Fibroblast of lung (primary cell): ENCODE data around the gene ADCK1. TPM values are rescaled to one million over a fixed set of nuclear protein-coding genes. Genes with fewer than 3 reads are reported as not detected.

Source experiments
- DNase-seq, 2 donors: peaks; one replicate each; pipeline versions ENCODE4 v3.0.0 to v3.0.0-alpha.2; 2010; ENCODE audit warnings: low read depth in 2 of 2
- H2AFZ ChIP-seq: 2 replicates; pipeline ENCODE4 v1.5.1; 2012; ENCODE audit warnings: low read length, control low read depth, inconsistent platforms
- H3K27ac ChIP-seq: 2 replicates; pipeline ENCODE4 v1.5.1; 2011; ENCODE audit warnings: low read length, control low read depth; ENCODE audit not compliant: insufficient read depth
- H3K27me3 ChIP-seq: 2 replicates; pipeline ENCODE4 v1.5.1; 2011; ENCODE audit warnings: mild to moderate bottlenecking, low read length; ENCODE audit not compliant: control insufficient read depth, insufficient read depth
- H3K36me3 ChIP-seq: 2 replicates; pipeline ENCODE4 v1.5.1; 2011; ENCODE audit warnings: low read length; ENCODE audit not compliant: control insufficient read depth, insufficient read depth
- H3K4me1 ChIP-seq: 2 replicates; pipeline ENCODE4 v1.5.1; 2011; ENCODE audit warnings: low read length; ENCODE audit not compliant: control insufficient read depth, insufficient read depth; ENCODE audit errors: extremely low read depth
- H3K4me2 ChIP-seq: 2 replicates; pipeline ENCODE4 v1.5.1; 2011; ENCODE audit warnings: low read length, control low read depth; ENCODE audit not compliant: insufficient read depth; ENCODE audit errors: extremely low read depth
- H3K4me3 ChIP-seq, 4 experiments: fragments of 200-600 bp in 1 of 4; sonication (generic) in 1 of 4; replicated peaks in 1 of 4; 2 replicates each; pipeline ENCODE4 v1.5.1; 2011 to 2016; ENCODE audit warnings: low read length in 4 of 4, low read depth in 3 of 4, mild to moderate bottlenecking in 3 of 4, control low read depth in 2 of 4, inconsistent platforms in 1 of 4, mixed read lengths in 1 of 4; ENCODE audit not compliant: insufficient read depth in 1 of 4; ENCODE audit errors: control extremely low read depth in 1 of 4
- H3K79me2 ChIP-seq: 2 replicates; pipeline ENCODE4 v1.5.1; 2012; ENCODE audit warnings: mild to moderate bottlenecking, low read length, inconsistent platforms; ENCODE audit not compliant: control insufficient read depth, insufficient read depth
- H3K9ac ChIP-seq: 2 replicates; pipeline ENCODE4 v1.5.1; 2011; ENCODE audit warnings: mild to moderate bottlenecking, low read length, control low read depth; ENCODE audit not compliant: insufficient read depth
- H3K9me3 ChIP-seq: 2 replicates; pipeline ENCODE4 v1.5.1; 2012; ENCODE audit warnings: low read depth, low read length; ENCODE audit not compliant: control insufficient read depth, insufficient read depth
- H4K20me1 ChIP-seq: 2 replicates; pipeline ENCODE4 v1.5.1; 2011; ENCODE audit warnings: low read length; ENCODE audit not compliant: control insufficient read depth, insufficient read depth; ENCODE audit errors: extremely low read depth
- EZH2 ChIP-seq: IDR thresholded peaks from 2 replicates; pipeline ENCODE4 v1.5.1; 2012; ENCODE audit warnings: low read length, control low read depth, mild to moderate bottlenecking; ENCODE audit errors: missing control alignments
- polyA plus RNA-seq, 2 donors: library from polyadenylated mRNA; depleted of rRNA in 1 of 2; stranded (reverse) in 1 of 2; unstranded in 1 of 2; fragments of >200 nt; gene quantifications; 2 replicates each; pipeline ENCODE4 v1.2.1, GENCODE V29; 2011 to 2012; ENCODE audit warnings: missing spikeins in 1 of 2
- total RNA-seq: library from RNA; depleted of rRNA; stranded (reverse); fragments of >200 nt; gene quantifications from 2 replicates; pipeline ENCODE4 v1.2.1, GENCODE V29; 2014
- TF ChIP-seq, protein P1 (sequence below), 2 donors: IDR thresholded peaks in 1 of 2; conservative IDR thresholded peaks in 1 of 2; 1 replicate in 1 of 2; 2 replicates in 1 of 2; pipeline ENCODE4 v1.5.1; 2011 to 2012; ENCODE audit warnings: low read length in 2 of 2, control low read depth in 1 of 2, inconsistent platforms in 1 of 2, low read depth in 1 of 2, mild to moderate bottlenecking in 1 of 2

The ADCK1 gene
- total and polyA plus RNA-seq, 2 donors (not counting 1 experiment from before 2014, with no cell fraction given) = 4.6 to 4.8 TPM

DNA sequence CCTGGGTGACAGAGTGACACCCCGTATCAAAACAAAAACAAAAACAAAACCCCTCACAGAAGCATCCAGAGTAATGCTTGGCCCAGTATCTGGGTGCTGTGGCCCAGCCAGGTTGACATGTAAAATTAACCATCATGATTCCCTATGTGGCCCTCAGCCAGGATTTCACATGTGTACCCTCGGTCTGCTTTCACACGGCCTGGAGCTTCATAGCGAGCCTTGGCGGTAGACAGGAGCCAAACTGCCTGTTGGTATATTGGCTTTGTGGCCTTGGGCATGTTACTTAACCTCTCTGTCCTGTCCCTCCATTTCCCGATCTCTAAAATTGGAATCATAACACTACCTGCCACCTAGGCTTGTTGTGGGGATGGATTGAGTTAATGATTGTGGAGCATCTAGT is 65.5 kb downstream of the ADCK1 start:
- Histone ChIP-seq H3K9me3 (no peaks in the 10 kb centered on the region), H3K4me3 (no peak overlapping the region), H4K20me1 (no peaks in the 10 kb centered on the region), H3K36me3 (no peaks in the 10 kb centered on the region), H3K27ac (no peak overlapping the region), H3K4me1 (no peaks in the 10 kb centered on the region), H3K79me2 (no peaks in the 10 kb centered on the region), H2AFZ (no peak overlapping the region), H3K27me3 (no peaks in the 10 kb centered on the region), H3K9ac (no peak overlapping the region), H3K4me2 (no peak overlapping the region)
- no peak for DNase-seq
- no peak for TF ChIP-seq EZH2
- TF ChIP-seq, protein P1, sequence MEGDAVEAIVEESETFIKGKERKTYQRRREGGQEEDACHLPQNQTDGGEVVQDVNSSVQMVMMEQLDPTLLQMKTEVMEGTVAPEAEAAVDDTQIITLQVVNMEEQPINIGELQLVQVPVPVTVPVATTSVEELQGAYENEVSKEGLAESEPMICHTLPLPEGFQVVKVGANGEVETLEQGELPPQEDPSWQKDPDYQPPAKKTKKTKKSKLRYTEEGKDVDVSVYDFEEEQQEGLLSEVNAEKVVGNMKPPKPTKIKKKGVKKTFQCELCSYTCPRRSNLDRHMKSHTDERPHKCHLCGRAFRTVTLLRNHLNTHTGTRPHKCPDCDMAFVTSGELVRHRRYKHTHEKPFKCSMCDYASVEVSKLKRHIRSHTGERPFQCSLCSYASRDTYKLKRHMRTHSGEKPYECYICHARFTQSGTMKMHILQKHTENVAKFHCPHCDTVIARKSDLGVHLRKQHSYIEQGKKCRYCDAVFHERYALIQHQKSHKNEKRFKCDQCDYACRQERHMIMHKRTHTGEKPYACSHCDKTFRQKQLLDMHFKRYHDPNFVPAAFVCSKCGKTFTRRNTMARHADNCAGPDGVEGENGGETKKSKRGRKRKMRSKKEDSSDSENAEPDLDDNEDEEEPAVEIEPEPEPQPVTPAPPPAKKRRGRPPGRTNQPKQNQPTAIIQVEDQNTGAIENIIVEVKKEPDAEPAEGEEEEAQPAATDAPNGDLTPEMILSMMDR (conservative IDR thresholded peaks at IDR 0.05 in 1 of 2, IDR thresholded peaks at IDR 0.05 in 1 of 2; ENCODE audit: low read depth in 1 of 2, low read length in 2 of 2) = no peak

DNA sequence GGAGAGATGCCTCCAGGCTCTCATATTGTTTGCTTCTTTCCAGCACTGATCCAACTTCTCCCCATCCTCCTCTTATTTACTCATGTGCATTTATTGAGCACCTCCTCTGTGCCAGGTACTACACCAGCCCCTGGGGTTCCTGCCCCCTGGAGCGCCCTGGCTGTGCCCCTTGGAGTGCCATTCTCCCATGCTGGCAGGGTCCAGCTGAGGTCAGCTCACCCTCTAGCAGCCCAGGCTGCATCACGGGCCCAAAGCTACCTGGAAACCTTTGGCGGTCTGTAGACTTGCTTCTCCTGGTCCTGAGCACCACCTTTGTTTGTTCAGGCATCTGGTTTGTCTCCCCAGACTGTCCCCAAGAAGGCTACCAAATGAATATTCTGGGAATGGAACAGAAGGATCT is 67.0 kb downstream of the ADCK1 start:
- no peak overlapping the region for H3K9ac ChIP-seq
- H3K27ac ChIP-seq = no peak overlapping the region
- no peak for TF ChIP-seq EZH2
- TF ChIP-seq, protein P1 (conservative IDR thresholded peaks at IDR 0.05 in 1 of 2, IDR thresholded peaks at IDR 0.05 in 1 of 2; ENCODE audit: low read depth in 1 of 2, low read length in 2 of 2) = no peak
- no peaks in the 10 kb centered on the region for H3K79me2 ChIP-seq
- no peaks in the 10 kb centered on the region for H4K20me1 ChIP-seq
- H3K4me2 ChIP-seq = no peak overlapping the region
- H3K4me1 ChIP-seq = no peaks in the 10 kb centered on the region
- no peaks in the 10 kb centered on the region for H3K36me3 ChIP-seq
- no peak for DNase-seq
- H2AFZ ChIP-seq = no peak overlapping the region
- no peaks in the 10 kb centered on the region for H3K27me3 ChIP-seq
- no peaks in the 10 kb centered on the region for H3K9me3 ChIP-seq
- no peak overlapping the region for H3K4me3 ChIP-seq

DNA sequence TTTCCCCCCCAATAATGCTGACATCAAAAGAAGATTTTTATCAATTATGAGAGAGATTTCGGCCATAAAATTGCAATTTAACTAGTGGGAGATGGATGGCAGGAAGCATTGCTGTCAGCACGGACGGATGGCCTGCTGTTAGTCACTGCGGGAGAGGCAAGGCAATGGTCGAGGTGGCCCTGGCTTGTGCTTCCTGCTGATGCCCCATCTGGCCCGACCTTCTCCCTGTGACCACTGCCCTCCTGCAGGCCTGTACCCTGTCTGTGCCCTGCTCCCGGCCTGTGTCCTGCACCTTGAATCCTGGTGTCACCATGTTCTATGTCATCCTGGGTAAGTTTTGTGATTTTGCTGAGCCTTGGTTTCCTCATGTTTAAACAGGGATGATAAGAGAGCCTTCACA is 67.6 kb downstream of the ADCK1 start:
- no peak for DNase-seq
- H3K79me2 ChIP-seq = no peaks in the 10 kb centered on the region
- H3K36me3 ChIP-seq = no peaks in the 10 kb centered on the region
- H3K27me3 ChIP-seq = no peaks in the 10 kb centered on the region
- no peak overlapping the region for H3K4me3 ChIP-seq
- H3K9me3 ChIP-seq = no peaks in the 10 kb centered on the region
- TF ChIP-seq, protein P1 (conservative IDR thresholded peaks at IDR 0.05 in 1 of 2, IDR thresholded peaks at IDR 0.05 in 1 of 2; ENCODE audit: low read depth in 1 of 2, low read length in 2 of 2) = no peak
- TF ChIP-seq EZH2 = no peak
- H3K4me2 ChIP-seq = no peak overlapping the region
- no peak overlapping the region for H3K9ac ChIP-seq
- no peaks in the 10 kb centered on the region for H3K4me1 ChIP-seq
- no peak overlapping the region for H2AFZ ChIP-seq
- no peaks in the 10 kb centered on the region for H4K20me1 ChIP-seq
- no peak overlapping the region for H3K27ac ChIP-seq
